GM12872 (cell line): ENCODE data around the gene DESI2.

Experiments used
- CTCF ChIP-seq: IDR thresholded peaks from 3 replicates; pipeline ENCODE4 v1.5.1; 2011; ENCODE audit warnings: low read depth, mild to moderate bottlenecking, low read length, moderate library complexity; ENCODE audit not compliant: insufficient read depth

The DESI2 gene

DNA sequence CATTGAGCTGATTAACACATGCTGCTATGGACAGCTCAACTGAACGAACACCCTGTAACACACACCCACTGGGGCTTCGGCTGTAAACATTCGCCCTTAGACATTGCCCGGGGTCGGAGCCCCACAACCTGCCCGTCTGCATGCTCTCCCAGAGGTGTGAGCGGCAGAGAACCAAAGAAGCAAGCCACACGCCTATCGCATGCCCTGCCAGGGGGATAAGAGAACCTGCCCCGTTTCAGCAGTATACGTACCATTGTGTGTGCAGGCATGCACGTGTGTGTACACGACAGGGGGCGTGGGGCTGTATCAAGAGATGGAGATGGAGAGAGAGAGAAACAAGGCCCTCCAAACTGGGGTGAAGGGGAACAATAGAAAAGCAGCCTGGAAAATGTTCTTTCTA is 9.9 kb upstream of the DESI2 start:
- TF ChIP-seq CTCF: no peak

- TF ChIP-seq CTCF: no peak
These were observed 7.5 kb upstream of the DESI2 start for GRCh38 chr1:244645414-244645813.

GRCh38 chr1:244645890-244646289 is 7.0 kb upstream of the DESI2 start:
- TF ChIP-seq CTCF: no peak

- TF ChIP-seq CTCF: no peak
These were observed 5.1 kb upstream of the DESI2 start for GRCh38 chr1:244647819-244648218.

DNA sequence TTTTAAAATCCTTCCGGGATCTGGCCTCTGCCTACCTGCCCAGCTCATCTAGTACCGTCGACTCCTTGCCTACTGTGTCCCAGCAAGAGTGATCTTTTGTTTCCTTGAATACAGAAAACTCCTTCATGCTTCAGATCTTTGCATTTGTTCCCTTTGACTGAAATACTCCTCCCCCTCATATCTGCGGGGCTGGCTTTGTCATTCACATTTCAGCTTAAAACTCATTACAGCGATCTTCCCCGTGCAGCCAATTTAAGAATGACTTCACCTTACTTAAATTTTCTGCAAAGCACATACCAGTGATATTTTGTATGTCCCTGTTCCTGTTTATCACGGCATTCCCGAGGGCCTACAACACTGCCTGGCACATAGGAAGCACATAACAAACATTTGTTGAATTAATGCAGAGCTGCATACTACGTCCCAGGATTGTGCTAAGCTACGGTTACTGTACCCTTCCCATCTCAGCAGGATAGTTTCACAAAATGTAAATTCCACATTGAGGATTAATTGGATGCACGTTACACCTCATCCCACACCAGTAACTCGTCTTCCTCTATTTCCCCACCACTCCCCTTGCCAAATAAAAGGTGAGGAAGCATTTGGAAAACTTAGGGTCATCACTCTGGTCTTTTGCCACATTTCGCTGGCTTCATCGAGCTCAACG is 837 bp upstream of the DESI2 start:
- TF ChIP-seq CTCF: no peak

DNA sequence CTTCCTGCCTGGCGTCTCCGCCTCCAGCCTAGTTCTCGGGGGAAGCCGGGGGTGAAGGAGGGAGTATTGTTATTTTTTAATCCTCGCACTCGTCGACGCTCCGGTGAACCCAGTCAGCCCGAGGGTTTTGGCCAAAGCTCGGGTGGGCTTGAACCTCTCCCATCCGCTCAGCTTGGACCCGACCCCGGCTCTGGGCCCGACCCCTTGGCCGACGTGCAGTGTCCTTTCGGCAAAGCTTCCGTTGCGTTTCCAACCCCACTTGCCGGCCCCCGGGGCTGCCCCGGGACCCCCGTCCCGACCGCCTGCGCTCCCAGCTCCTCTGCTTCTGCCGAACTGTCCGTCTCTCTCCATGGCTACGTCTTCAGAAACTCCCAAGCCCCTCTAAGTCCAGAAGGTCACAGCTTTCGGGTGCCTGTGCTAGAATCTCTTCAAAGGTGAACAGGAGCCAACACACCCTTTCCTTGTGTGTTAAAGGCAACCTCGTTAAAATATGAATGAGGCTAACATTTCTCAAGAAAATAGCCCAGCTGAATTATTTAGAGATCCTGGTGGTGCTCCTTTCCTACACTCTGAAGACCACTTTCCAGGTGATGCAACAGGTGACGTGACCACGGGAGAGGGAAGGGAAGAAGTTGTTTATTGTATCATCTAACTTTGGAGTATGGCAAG is 647 bp downstream of the DESI2 start:
- no peak for TF ChIP-seq CTCF

DNA sequence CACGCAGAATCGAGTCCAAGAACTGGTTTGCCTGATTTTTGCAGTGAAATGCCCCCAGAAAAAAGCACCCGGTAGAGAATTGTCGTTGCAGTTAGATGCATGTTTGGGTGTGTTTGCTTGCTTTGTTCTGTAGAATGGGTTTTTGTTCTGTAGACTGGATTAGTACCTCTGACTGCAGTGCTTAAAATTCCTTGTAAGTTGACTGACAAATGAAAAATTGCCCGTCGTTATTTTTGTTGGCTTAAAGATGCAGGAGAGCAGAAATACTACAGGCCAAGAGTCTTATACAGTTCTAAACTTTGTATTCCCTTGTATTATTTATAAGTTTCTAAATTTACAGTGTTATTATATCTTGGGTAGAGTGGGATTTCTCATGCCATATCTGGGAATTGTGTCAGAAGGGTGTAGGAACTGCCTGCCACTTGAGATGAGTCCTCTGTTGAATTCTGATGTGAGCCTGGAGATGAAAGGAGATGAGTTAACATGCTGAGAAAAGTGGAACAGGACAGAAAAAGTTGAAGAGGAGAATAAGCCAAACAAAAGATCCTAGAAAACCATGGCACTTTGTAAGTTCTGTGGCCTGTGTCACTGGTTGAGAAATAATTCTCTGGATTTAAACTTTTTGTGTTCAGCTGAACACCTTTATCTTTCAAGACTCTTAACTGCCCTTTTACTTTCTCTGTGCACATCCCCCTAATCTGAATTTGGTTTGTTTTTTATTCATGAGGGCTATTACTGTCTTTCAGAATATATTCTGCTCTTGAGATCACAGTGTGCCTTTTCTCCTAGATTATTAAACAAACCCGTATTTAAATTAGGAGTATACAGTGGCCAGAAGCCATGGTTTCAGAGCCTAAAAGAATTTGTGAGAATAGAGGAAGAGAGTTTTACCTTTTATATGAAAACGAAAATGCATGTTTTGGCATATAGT is 1.4 kb downstream of the DESI2 start:
- no peak for TF ChIP-seq CTCF
